IMR-90 (cell line): ENCODE data around the gene SLC22A12. TPM values are rescaled to one million over a fixed set of nuclear protein-coding genes. Genes with fewer than 3 reads are reported as not detected.

ENCODE experiments used
- ATAC-seq: fragments of 200-7000 bp; cut with Tn5 transposase; 2 replicates; pipeline ENCODE4 v1.9.1; 2020; ENCODE audit warnings: low read depth, mild to moderate bottlenecking, moderate library complexity
- BruUV-seq: library from RNA; stranded (reverse); fragments of 400-500 nt; replicated peaks from 2 replicates; lab custom pipeline; 2021; lab: Mats Ljungman, UMichigan
- CTCF ChIA-PET: fragments of 300-600 bp; formaldehyde crosslinking; extraction: SDS; loops from one replicate; lab custom pipeline; 2021; ENCODE audit warnings: antibody characterized with exemption; lab: Yijun Ruan, JAX
- POLR2A ChIA-PET: fragments of 300-600 bp; sonication (Branson Sonifier 250); formaldehyde crosslinking; loops from one replicate; lab custom pipeline; 2022; ENCODE audit warnings: antibody characterized with exemption; ENCODE audit not compliant: unreplicated experiment; lab: Charles Lee
- DNase-seq: peaks from one replicate; pipeline ENCODE4 v3.0.0; 2013
- H2AFZ ChIP-seq: replicated peaks from 2 replicates; pipeline ENCODE3; 2013; ENCODE audit warnings: low read length, mild to moderate bottlenecking; ENCODE audit not compliant: poor library complexity
- H2AK5ac ChIP-seq: 2 replicates; pipeline ENCODE4 v1.6.1; 2013; ENCODE audit warnings: low read depth, low read length, inconsistent platforms
- H2AK9ac ChIP-seq: replicated peaks from 2 replicates; pipeline ENCODE3; 2013; ENCODE audit warnings: mild to moderate bottlenecking, low read depth, low read length, moderate library complexity; ENCODE audit not compliant: poor library complexity
- H2BK120ac ChIP-seq: 2 replicates; pipeline ENCODE4 v1.6.1; 2013; ENCODE audit warnings: low read depth, low read length, inconsistent platforms
- H2BK15ac ChIP-seq: 3 replicates; pipeline ENCODE4 v1.6.1; 2013; ENCODE audit warnings: low read depth, low read length, inconsistent platforms
- H2BK20ac ChIP-seq: 2 replicates; pipeline ENCODE4 v1.6.1; 2013; ENCODE audit warnings: low read depth, mild to moderate bottlenecking, inconsistent platforms, low read length, moderate library complexity
- H2BK5ac ChIP-seq: 2 replicates; pipeline ENCODE4 v1.6.1; 2013; ENCODE audit warnings: mild to moderate bottlenecking, low read depth, low read length, inconsistent platforms; ENCODE audit not compliant: poor library complexity, severe bottlenecking
- H3K14ac ChIP-seq: replicated peaks from 2 replicates; pipeline ENCODE4 v1.6.1; 2013; ENCODE audit warnings: low read depth, low read length, inconsistent platforms
- H3K18ac ChIP-seq: 2 replicates; pipeline ENCODE4 v1.6.1; 2013; ENCODE audit warnings: low read depth, low read length, control low read depth
- H3K23ac ChIP-seq: 2 replicates; pipeline ENCODE4 v1.6.1; 2013; ENCODE audit warnings: low read depth, low read length, inconsistent platforms
- H3K27ac ChIP-seq: 2 replicates; pipeline ENCODE4 v1.5.1; 2013; ENCODE audit warnings: mild to moderate bottlenecking, control low read depth, low read length; ENCODE audit not compliant: insufficient read depth
- H3K27me3 ChIP-seq: 2 replicates; pipeline ENCODE4 v1.6.1; 2013; ENCODE audit warnings: low read length; ENCODE audit not compliant: control insufficient read depth, insufficient read depth
- H3K36me3 ChIP-seq: 2 replicates; pipeline ENCODE4 v1.6.1; 2013; ENCODE audit warnings: low read length, mixed read lengths; ENCODE audit not compliant: control insufficient read depth, insufficient read depth
- H3K4ac ChIP-seq: 2 replicates; pipeline ENCODE4 v1.6.1; 2013; ENCODE audit warnings: low read depth, low read length, inconsistent platforms
- H3K4me1 ChIP-seq: 2 replicates; pipeline ENCODE4 v1.6.1; 2013; ENCODE audit warnings: low read length, mixed read lengths; ENCODE audit not compliant: control insufficient read depth, insufficient read depth
- H3K4me2 ChIP-seq: 2 replicates; pipeline ENCODE4 v1.6.1; 2013; ENCODE audit warnings: low read depth, mild to moderate bottlenecking, control low read depth, low read length, moderate library complexity
- H3K4me3 ChIP-seq: 2 replicates; pipeline ENCODE4 v1.5.1; 2013; ENCODE audit warnings: low read depth, mild to moderate bottlenecking, control low read depth, low read length, moderate library complexity; ENCODE audit not compliant: insufficient read depth
- H3K56ac ChIP-seq: 2 replicates; pipeline ENCODE4 v1.6.1; 2013; ENCODE audit warnings: low read length, inconsistent platforms; ENCODE audit not compliant: insufficient read depth; ENCODE audit errors: extremely low read depth
- H3K79me1 ChIP-seq, 2 experiments: 2 replicates each; pipeline ENCODE4 v1.6.1; 2013; ENCODE audit warnings: low read length in 2 of 2, inconsistent platforms in 1 of 2, low read depth in 1 of 2
- H3K9ac ChIP-seq: 2 replicates; pipeline ENCODE4 v1.6.1; 2013; ENCODE audit warnings: low read depth, low read length, control low read depth
- H3K9me1 ChIP-seq: 2 replicates; pipeline ENCODE4 v1.6.1; 2013; ENCODE audit warnings: low read length, inconsistent platforms; ENCODE audit not compliant: insufficient read depth
- H3K9me3 ChIP-seq: 2 replicates; pipeline ENCODE4 v1.6.1; 2013; ENCODE audit warnings: low read length; ENCODE audit not compliant: control insufficient read depth, insufficient read depth
- H4K20me1 ChIP-seq: 2 replicates; pipeline ENCODE4 v1.6.1; 2013; ENCODE audit warnings: low read length, inconsistent platforms; ENCODE audit not compliant: insufficient read depth
- H4K5ac ChIP-seq: 2 replicates; pipeline ENCODE4 v1.6.1; 2013; ENCODE audit warnings: mild to moderate bottlenecking, low read depth, low read length, control low read depth
- H4K8ac ChIP-seq, 2 experiments: 2 replicates each; pipeline ENCODE4 v1.6.1; 2013; ENCODE audit warnings: low read depth in 2 of 2, low read length in 2 of 2, control low read depth in 1 of 2, inconsistent platforms in 1 of 2
- H4K91ac ChIP-seq: 2 replicates; pipeline ENCODE4 v1.6.1; 2013; ENCODE audit warnings: low read depth, low read length, inconsistent platforms; ENCODE audit not compliant: insufficient read depth
- CEBPB ChIP-seq: IDR thresholded peaks from 2 replicates; pipeline ENCODE4 v1.6.1; 2012; ENCODE audit warnings: low read depth, low read length, improper control_type of control experiment
- ELK1 ChIP-seq: fragments of 150-350 bp; IDR thresholded peaks from 2 replicates; pipeline ENCODE4 v1.6.1; 2016; ENCODE audit warnings: low read depth, mild to moderate bottlenecking, low read length, moderate library complexity, borderline replicate concordance
- MAFK ChIP-seq: IDR thresholded peaks from 2 replicates; pipeline ENCODE4 v1.6.1; 2012; ENCODE audit warnings: low read depth, low read length, improper control_type of control experiment
- NFE2L2 ChIP-seq: fragments of 150-350 bp; IDR thresholded peaks from 2 replicates; pipeline ENCODE4 v1.6.1; 2016; ENCODE audit warnings: low read depth, mild to moderate bottlenecking, low read length
- POLR2A ChIP-seq: IDR thresholded peaks from 2 replicates; pipeline ENCODE4 v1.6.1; 2012; ENCODE audit warnings: mild to moderate bottlenecking, low read depth, low read length
- SMC3 ChIP-seq: fragments of 150-350 bp; IDR thresholded peaks from 2 replicates; pipeline ENCODE4 v1.6.1; 2016; ENCODE audit warnings: low read depth, mild to moderate bottlenecking, antibody characterized with exemption, low read length, moderate library complexity
- WGBS, 2 experiments: methylation state at CpG; one replicate each; pipeline versions ENCODE4 v1.1.5 to v1.1.7; 2013; ENCODE audit warnings: missing lambda C conversion rate in 2 of 2; ENCODE audit not compliant: insufficient read length in 1 of 2; ENCODE audit errors: extremely low coverage in 2 of 2; 5-methylcytosine and 5-hydroxymethylcytosine counted together
- dilution Hi-C: fragments of 300-500 bp; cut with HindIII; formaldehyde crosslinking; loops from one replicate; pipeline ENCODE4 v1.14.3; 2018; ENCODE audit warnings: low sequenced_read_pairs; ENCODE audit not compliant: unreplicated experiment
- in situ Hi-C: fragments of 300-500 bp; cut with MboI; formaldehyde crosslinking; loops from 3 replicates; pipeline ENCODE4 v1.14.3; 2019; ENCODE audit warnings: low sequenced_read_pairs, inconsistent platforms, mixed read lengths
- intact Hi-C: fragments of 100-400 bp; cut with micrococcal nuclease; formaldehyde crosslinking; loops from 2 replicates; pipeline ENCODE4 v1.10.0; 2022
- polyA plus RNA-seq, 3 experiments: library from polyadenylated mRNA; depleted of rRNA; stranded (reverse); fragments of >200 nt; gene quantifications; 2 replicates each; pipeline ENCODE4 v1.2.3, GENCODE V29; 2012; ENCODE audit warnings: low replicate concordance in 1 of 3
- total RNA-seq: library from RNA; depleted of rRNA; stranded (reverse); fragments of >200 nt; gene quantifications from 2 replicates; pipeline ENCODE4 v1.2.3, GENCODE V29; 2012

The SLC22A12 gene
- total and polyA plus RNA-seq, 2 of the 4 experiments (the other 2 are of a cell fraction): not detected

- H2BK5ac ChIP-seq: no peak overlapping the region
- no peak for DNase-seq
- H4K91ac ChIP-seq: no peak overlapping the region
- TF ChIP-seq NFE2L2: no peak
- no peak for TF ChIP-seq MAFK
- no peak for TF ChIP-seq POLR2A
- no peak for TF ChIP-seq ELK1
- no peak for TF ChIP-seq SMC3
- TF ChIP-seq CEBPB: no peak
- no peak overlapping the region for H3K56ac ChIP-seq
- H3K4me1 ChIP-seq: no peaks in the 10 kb centered on the region
- H3K23ac ChIP-seq: no peak overlapping the region
- no peak overlapping the region for H3K4me2 ChIP-seq
- H3K27ac ChIP-seq: no peak overlapping the region
- H3K4ac ChIP-seq: no peak overlapping the region
- H3K9ac ChIP-seq: no peak overlapping the region
- WGBS, 2 experiments: 48% methylated on average over 4 of the region's 10 CpGs; no CpG with 5 or more reads in 1 of the 2 experiments
- no peak overlapping the region for H3K18ac ChIP-seq
- dilution Hi-C loops: no loop called here
- no peaks in the 10 kb centered on the region for H3K9me3 ChIP-seq
- ATAC-seq: no peak
- no peak overlapping the region for H3K4me3 ChIP-seq
- no peak overlapping the region for H2BK20ac ChIP-seq
- no peak overlapping the region for H2BK120ac ChIP-seq
- no peaks in the 10 kb centered on the region for H3K79me1 ChIP-seq
- H3K9me1 ChIP-seq: no peaks in the 10 kb centered on the region
- peaks cover 56% of the 10 kb centered on the region for H3K27me3 ChIP-seq
- H2AFZ ChIP-seq: no peak overlapping the region
- ChIA-PET POLR2A (no interaction called here), CTCF (no interaction called here)
- no peak overlapping the region for H2AK5ac ChIP-seq
- H2BK15ac ChIP-seq: no peak overlapping the region
- H3K36me3 ChIP-seq: no peaks in the 10 kb centered on the region
- H4K20me1 ChIP-seq: no peaks in the 10 kb centered on the region
- intact Hi-C loops: no loop called here
- no peak overlapping the region for H4K8ac ChIP-seq
- no peak overlapping the region for H3K14ac ChIP-seq
- no TSS peak for BruUV-seq
- no peak overlapping the region for H2AK9ac ChIP-seq
- in situ Hi-C loops: no loop called here
- H4K5ac ChIP-seq: no peak overlapping the region
Measured at GRCh38 chr11:64605244-64605560, 14.2 kb downstream of the SLC22A12 start.
